HG03442 (cell line): ENCODE data around the gene LETMD1.

Experiments
- ATAC-seq: cut with Tn5 transposase; IDR thresholded peaks from one replicate; pipeline ENCODE4 v1.9.1; 2021; ENCODE audit warnings: mild to moderate bottlenecking, moderate library complexity; ENCODE audit not compliant: unreplicated experiment

Gene LETMD1

DNA sequence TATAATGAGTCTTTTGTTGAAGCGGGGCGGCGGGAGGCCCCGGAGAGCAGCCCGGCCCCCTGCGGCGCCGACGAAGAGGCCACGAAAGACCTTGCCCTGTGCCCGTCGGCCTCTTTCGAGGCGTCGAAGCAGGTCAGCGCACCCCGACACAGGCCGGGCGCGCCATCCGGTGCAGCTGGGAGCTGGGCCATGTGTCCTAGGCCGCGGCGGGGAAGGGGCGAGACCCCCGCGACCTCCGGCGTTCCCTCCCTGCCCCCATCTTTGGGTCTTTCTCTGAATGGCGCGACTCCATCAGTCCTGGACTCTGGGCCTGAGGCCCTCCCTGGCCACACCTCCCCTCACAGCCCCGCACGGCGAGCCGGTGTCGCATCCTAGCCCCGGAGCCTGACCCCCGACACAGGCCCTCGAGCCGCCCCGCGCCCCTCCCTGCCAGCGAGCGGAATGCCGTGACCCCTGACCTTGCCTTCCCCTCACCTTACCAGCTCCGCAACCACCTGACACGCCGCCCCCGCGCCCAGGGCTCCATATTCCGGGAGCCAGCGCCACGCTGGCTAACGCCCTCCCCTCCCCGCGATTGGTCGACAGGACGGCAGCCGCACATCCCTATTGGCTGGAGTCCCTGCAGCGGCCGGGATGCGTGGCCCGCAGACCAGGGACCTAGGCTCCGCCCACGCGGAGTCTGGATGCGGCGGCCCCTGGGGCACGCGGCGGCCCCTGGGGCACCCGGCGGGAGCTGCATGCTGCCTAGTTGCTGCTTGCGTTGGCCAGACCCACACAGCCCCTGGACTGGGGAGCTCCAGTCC, 22.1 kb upstream of the LETMD1 start, which contains the start of gene SLC11A2:
Gene SLC11A2 (minus strand): TSS at position 549 of the 803 bp plus-strand sequence. CDS start 15,656 bp downstream, outside the sequence.
- ATAC-seq: peak; percentile 87

DNA sequence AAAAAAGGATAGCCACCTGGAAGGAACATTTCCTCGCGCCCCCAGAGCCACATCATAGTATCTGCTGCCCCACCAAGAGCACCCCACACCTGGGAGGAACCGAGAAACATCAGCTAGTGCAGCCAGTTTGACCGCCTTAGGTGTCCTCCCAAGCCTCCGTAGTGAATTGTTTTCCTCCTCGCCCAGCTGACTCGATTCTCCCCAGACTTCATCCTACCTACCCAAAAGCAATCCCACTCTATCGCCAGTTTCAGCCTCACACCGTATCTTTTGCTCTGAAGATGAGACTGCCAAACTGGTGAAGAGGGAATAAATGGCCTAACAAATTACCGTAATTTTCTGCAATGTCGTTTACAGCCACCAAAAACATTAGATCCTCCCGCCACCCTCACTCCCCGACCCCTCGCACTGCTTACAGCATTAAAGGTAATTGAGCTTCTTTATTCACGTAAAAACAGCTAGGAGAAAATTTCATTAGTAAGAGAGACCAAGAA, 20.7 kb upstream of the LETMD1 start:
- no peak for ATAC-seq

DNA sequence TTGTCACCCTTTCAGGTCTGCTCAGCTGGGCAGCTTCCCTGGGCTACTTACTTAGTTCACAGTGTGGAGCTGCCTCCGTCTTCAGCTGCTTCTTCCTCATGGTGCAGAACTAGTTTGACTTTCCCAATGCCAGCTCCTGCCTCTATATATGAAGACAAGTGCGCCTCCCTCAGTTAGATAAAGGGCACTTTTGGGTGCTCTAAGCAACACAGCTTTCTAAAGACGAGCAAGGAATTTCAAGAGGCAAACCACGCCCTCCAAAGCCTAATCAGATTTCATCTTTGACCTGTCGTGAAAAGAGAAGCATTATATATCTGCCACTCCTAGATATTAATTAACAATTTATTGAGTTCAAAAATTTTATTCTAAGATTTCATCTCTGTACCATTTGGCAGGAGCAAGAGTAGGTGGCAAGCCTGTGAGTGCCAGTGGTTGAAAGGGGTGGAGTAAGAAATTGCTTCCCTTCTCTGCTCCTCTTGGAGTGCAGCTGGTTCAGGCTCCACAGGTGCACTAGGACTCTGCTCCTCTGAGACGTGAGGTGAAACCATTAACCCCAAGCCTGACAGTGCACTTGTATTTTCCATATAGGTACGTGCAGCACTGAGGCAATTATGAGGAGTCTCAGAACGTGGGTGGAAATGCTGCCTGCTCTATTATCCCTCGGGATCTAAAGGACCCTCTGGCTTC, 19.9 kb upstream of the LETMD1 start:
- no peak for ATAC-seq

DNA sequence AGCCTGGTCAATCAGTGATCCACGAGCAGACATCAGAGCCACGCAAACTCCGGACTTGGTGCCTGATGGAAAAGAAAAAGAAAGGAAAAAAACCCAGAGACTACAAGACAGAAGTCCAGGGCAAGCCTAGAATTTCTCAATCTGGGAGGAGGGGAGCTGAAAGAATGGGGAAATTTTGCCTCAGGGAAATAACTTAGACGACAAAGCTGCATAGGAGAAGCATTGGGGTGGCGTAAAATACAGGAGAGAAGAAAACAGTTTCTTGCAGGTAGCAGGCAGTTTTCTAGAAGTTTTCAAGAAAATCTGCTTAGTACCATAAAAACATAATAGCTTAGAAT, 19.3 kb upstream of the LETMD1 start:
- no peak for ATAC-seq

DNA sequence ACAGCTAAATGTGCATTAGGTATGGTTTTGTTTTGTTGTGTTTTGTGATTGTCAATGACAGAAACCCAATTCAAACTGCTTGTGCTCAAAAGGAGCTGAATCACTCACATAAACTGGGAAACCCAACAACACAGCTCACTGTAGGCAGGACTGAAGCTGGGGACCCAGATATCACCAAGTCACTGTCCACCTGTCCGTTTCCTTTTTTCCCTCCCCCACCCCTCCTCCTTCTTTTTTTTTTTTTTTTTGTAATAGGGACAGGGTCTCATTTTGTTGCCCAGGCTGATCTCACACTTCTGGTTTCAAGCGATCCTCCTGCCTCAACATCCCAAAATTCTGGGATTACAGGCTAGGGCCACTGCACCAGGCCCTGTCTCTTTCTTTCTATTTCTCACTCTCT, 15.1 kb upstream of the LETMD1 start:
- ATAC-seq: no peak

DNA sequence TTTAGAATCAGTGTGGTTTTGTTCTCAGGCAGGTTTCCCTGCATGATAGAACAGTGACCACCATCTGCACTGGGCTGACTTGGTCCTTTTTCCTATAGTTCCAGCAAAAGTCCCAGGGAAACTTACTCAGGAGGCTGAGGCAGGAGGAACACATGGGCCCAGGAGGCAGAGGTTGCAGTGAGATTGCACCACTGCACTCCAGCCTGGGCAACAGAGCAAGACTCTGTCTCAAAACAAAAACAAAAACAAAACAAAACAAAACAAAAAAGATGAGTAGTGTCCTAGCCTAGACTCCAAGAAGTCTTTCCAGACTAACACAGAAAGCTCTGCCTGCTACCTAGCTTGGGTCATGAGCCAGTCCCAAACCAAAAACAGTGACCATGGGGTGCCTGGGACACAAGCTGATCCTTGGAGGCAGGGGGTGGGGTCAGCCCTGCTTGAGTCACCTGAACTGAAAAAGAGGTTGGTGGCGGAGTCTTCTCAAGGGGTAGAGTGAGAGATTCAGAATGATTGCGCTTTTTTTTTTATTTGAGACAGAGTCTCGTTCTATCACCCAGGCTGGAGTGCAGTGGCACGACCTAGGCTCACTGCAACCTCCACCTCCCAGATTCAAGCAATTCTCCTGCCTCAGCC, 14.6 kb upstream of the LETMD1 start:
- ATAC-seq: no peak

DNA sequence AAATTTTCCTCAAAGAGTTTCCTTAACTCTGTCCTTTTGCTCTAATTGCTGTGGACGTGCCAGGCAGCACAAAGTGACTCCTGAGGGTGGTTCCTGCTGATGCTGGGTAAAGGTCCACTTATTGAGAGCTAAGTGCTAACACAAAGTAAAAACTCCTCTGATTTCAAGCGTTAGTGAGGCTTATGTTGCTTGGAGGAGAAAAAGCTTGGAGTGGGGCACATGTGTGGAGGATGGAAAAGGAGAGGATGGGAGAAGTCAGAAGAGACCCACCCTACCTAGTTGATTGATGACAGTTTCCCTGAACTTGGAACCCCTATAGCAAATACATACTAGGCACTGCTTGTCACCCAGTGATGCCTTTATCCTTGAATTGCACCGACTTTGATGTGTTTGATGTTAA, 11.8 kb upstream of the LETMD1 start:
- ATAC-seq: no peak

DNA sequence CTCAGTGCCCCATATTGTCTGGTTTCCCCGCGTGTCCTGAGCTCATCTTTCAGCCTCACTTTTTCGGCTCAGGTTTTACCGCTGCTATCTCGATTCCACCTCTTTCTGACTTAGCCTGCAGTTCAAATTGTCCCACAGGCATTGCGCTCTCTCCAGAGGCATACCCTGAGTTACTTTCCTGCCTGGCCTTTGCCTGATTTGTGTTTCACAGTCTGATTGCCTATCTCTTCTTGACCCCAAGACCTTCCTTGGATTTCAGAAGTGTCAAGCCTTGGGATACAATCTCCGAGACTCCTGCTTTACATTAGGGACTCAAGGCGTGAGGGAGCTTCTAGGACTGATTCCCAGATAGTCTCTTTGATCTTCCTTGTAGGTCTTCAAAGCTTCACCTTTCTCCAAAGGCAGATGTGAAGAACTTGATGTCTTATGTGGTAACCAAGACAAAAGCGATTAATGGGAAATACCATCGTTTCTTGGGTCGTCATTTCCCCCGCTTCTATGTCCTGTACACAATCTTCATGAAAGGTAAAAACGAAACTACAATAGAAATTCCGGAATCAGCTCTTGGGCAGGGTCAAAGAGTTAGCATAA, 629 bp downstream of the LETMD1 start:
- ATAC-seq: no peak

DNA sequence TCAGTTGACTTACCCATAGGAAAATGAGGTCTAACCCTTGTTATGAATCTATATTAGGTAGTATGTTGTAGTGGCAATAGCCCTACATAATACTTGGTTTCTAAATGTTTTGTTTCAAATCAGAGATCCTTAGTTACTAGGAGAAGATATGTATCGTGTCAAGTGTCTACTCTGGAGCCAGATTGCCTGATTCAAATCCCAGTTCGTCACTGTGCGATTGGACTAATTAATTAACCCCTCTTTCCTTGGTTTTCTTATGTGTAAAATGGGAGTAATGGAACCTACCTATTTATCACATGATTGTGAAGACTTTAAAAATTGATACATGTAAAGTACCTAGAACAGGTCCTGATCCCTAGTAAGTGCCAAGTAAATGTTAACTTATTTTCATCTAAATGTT, 1.4 kb downstream of the LETMD1 start:
- no peak for ATAC-seq

DNA sequence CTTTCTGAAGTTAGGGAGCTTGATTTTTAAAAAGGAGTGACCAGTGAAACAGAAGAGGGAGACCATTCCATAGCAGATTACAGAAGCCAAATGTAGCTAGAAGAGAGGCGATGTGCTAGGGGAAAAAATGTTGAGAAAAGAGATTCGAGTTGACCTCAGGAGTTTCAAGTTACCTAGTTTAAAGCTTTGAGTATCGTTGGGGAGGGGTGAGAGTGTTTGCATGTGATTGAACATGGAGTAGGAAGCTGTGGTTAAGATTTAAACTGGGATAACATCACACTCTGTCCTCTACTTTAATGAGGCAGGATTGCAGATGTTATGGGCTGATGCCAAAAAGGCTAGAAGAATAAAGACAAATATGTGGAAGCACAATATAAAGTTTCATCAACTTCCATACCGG, 3.7 kb downstream of the LETMD1 start:
- ATAC-seq: no peak

DNA sequence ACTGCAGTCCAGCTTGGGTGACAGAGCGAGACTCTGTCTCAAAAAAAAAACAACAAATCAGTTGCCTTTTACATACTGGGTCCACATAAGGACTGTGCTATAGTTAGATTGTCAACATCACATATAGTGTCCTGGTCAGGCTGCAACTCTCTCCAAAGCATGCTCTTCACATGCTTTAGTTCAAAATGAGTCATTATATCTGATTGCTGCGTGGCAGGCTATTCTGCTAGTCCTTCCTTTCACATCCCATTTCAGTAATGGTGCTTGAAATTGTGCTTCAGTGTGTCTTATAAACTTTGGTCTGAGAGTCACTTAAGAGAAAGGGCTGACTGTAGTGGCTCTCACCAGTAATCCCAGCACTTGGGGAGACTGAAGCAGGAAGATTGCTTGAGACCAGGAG, 6.9 kb downstream of the LETMD1 start:
- no peak for ATAC-seq

DNA sequence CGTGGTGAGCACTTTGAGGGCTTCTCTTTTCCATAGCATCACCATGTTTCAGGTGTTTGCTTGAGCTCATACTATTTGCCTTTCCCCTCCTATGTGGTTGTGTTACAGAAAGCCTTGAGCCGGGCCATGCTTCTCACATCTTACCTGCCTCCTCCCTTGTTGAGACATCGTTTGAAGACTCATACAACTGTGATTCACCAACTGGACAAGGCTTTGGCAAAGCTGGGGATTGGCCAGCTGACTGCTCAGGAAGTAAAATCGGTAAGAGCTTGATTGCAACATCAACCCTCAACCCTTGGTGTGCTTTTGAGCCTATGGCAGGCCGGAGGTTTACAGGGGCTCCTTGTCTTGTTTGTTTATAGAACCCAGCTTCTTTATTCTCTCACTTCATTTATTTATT, 8.1 kb downstream of the LETMD1 start:
- ATAC-seq: no peak

DNA sequence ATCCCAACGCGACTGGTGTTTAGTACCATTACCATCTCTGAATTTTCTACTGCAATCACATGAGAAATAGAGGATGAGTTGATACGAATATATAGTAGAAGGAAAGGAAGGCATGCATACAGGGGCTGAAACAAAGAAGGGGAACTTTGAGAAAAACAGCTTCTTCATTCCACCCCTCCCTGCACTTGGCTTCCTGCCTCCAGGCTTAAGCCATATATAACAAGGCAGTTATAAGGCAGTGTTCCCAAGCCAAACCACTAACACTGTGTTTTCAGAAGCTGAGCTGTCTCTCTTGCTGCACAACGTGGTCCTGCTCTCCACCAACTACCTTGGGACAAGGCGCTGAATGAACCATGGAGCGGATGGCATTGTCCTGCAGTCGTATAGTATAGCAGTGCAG, 11.0 kb downstream of the LETMD1 start:
- ATAC-seq: no peak

DNA sequence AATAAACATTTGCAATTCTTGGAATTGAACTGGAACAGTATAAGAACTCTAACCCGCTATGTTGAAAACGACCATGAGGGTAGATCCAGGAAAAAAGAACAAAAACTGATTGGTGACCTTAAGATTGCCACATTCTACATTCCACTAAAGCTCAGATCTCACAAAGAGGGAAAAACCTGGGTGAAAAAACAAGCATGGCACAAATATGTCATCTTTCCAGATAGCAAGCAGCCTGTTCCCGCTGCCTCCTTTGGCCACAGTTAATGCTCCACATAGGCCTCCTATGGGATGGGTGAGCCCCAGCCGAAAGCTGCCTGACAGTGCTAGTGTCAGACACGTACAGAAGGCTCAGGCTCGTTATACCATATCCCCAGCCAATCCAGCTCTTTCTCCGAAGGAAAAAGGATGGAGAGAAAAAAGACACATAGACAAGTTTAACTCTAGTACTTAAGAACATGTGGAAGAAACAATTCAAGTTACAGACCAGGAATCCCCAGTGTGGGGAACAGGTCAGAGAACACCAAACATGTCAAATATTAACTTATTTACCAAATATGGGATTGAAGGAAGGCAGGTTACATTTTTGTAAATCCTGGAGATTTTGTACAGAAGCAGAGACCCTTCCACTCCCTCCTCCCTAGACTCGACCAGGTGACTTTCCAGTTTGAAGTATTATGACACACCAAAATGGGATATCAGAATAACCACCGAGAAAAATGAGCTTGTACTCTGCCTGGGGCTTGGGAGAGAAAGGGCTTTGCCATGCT, 14.7 kb downstream of the LETMD1 start:
- ATAC-seq: no peak

DNA sequence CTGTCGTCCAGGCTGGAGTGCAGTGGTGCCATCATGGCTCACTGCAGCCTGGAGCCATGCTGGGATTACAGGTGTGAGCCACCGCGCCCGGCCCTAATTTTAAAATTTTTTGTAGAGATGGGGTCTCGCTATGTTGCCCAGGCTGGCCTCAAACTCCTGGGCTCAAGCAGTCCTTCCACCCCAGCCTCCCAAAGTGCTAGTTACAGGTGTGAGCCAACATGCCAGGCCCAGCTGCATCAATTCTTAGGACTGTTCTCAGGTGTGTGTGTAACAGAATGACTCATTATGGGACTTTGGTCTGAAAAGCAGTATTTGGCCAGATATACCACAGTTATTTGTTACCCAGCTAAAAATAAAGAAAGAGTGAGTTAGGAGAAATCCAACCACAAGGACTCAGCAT, 17.4 kb downstream of the LETMD1 start:
- ATAC-seq: no peak

DNA sequence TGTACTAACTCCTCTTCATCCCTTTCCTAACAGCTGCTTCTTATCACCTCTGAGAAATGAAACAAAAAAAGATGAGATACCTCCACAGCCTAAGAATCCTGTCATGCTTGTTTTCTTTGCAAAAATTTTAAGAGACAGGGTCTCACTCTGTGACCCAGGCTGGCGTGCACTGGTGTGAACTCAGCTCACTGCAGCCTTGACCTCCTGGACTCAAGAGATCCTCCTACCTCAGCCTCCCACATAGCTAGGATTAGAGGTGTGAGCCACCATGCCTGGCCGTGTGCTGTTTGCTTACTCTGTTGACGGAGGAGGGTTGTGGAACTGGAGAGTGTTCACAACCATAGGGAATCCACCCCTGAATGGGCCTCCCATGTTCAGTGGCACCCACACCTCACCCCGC, 19.1 kb downstream of the LETMD1 start:
- no peak for ATAC-seq

DNA sequence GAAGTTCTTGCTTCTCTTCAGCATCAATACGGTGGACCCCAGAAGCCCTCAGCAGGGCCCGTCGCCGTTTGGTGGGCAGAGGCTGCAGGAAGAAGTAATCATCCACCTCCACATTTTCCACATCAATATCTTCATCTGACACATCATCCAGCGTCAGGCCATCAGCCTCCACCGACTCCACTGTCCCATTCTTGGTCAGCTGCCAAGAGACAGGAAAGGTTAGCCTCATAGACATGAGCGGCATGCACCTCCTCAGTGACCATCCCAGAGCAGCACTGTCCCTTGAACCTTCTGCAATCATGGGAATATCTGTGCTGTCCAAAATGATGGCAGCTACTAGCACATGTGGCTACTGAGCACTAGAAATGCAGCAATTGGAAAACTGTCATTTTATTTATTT, 19.6 kb downstream of the LETMD1 start:
- ATAC-seq: no peak

DNA sequence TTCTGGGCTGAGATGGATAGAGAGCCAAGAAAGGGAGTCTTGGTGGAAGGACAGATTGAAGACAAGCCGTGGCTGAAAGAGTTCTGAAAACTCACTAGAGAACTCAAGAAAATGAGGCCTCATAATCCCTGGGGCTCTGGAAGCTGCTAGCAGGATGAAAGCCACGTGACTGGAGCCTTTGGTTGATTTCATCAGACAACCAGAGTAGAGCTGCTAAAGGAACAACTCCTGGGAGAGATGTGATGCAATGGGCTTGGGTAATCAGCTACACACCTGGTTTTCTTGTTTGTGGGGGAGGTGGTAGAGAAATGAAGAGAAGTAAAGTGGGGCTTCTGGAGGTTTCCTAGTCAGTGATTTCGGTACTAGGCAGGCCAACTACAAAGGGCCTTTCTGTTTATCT, 21.9 kb downstream of the LETMD1 start:
- ATAC-seq: no peak

DNA sequence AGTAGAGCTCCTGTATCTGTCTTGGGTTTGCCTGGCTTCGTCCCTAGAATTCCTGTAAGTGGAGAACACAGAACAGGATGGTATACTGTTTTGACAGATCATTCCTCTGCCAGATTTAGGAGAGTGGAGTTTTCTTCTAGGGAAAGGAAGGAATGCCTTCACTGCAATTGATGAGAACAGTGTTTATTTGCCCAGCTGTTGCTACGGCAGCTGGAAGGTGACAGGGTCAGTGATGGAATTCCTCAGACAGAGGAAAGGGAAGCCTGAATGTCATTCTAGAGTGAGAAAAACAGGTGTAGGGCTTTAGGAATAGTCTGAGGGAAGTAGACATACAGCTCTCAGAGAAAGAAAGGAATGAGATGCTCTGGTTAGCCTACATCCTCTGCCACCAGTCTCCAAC, 23.5 kb downstream of the LETMD1 start:
- no peak for ATAC-seq

DNA sequence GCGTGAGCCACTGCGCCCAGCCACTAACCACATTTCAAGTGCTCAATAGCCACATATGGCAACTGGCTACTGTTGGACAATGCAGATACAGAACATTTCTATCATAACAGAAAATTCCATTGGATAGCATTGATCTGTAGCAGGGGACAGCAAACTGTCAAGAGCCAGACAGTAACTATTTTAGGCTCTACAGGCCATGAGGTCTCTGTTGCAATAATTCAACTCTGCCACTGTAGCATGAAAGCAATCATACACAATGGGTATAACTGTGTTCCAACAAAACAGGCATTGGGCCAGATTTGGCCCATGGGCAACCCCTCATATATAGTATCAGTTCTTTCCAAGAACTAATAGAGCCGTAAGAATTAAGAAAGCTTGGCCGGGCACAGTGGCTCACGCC, 27.3 kb downstream of the LETMD1 start:
- no peak for ATAC-seq
